ENCODE results near the gene MTREX. TPM values are rescaled to one million over a fixed set of nuclear protein-coding genes. Genes with fewer than 3 reads are reported as not detected.

Gene MTREX
- total RNA-seq, 4 donors from 2014 or later = 52.4 to 95.1 (median 60.7) TPM

DNA sequence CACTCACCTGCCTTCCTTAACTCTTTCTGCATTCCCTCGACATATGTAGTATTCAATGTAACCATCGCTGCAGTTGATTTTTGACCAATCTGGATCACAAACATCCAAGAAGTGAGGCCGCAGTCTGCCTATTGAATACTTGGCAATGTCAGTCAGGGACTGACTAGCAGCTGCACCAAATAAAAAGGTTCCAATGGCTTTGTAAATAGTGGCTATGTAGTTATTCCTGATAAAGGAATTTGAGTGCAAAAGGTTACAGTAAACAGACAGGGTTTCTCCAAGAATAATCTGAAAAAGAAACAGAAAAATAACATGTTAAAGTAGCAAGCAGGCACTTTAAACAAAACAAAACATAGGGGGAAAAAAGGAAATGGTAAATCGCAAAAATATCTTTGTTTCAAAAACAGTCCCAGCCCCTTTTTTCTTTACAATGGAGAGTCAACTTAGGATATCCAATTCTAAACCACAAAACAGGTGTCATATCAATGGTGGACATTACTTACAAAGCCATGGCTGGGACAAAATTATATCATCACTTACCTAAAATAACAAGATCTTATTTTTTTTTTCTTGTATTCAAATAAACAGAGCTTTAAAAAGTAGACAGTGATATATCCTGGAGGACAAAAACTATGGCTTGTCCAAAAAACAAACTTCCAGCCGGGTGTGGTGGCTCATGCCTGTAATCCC lies 160.2 kb downstream of the MTREX start:
- Histone ChIP-seq H3K27ac (peak overlapping the region in 2 of 4 donors; percentile 9 to 47), H3K36me3 (peaks cover 0 to 28% (median 0%) of the 10 kb centered on the region in 3 donors), H3K9me3 (no peaks in the 10 kb centered on the region), H3K4me3 (no peak overlapping the region), H3K27me3 (no peaks in the 10 kb centered on the region), H3K4me1 (peaks cover 0 to 11% (median 3%) of the 10 kb centered on the region in 4 donors)
- no peak for DNase-seq (ENCODE audit: low spot score in 2 of 2)
- 61 to 65% methylated on average over 5 of the region's 5 CpGs for WGBS, 2 donors
- TF ChIP-seq CTCF (IDR thresholded peaks at IDR 0.05) (no peak), EP300 (IDR thresholded peaks at IDR 0.05) (no peak), POLR2A (IDR thresholded peaks at IDR 0.05) (no peak)

- no peak overlapping the region for H3K4me3 ChIP-seq
- DNase-seq (ENCODE audit: low spot score in 2 of 2) = no peak
- H3K4me1 ChIP-seq = peaks cover 0 to 11% (median 3%) of the 10 kb centered on the region in 4 donors
- TF ChIP-seq EP300 (IDR thresholded peaks at IDR 0.05) = no peak
- no peak for TF ChIP-seq CTCF (IDR thresholded peaks at IDR 0.05)
- peaks cover 0 to 21% (median 0%) of the 10 kb centered on the region in 3 donors for H3K36me3 ChIP-seq
- no peaks in the 10 kb centered on the region for H3K27me3 ChIP-seq
- H3K9me3 ChIP-seq = no peaks in the 10 kb centered on the region
- no peak overlapping the region for H3K27ac ChIP-seq
These were observed 162.1 kb downstream of the MTREX start for GRCh38 chr5:55469839-55470238.

DNA sequence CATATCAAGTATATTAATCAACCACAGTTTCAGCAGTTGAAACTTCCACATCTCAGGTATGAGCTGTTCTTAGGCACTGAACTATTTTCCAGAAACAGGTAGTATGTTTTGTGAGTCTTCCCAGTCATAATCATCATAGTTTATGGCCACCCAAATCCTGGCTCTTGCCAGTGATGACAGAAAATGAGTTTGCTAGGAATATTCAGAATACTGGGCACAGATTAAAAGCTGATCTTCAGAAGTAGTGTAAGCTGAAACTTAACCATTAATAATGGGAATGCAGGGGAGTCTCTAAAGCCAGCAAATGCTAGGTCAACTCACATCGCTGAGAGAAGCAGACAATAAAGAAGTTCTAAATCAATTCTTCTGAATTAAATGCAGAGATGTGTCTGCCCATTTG lies 162.5 kb downstream of the MTREX start:
- no peaks in the 10 kb centered on the region for H3K9me3 ChIP-seq
- no peak overlapping the region for H3K4me3 ChIP-seq
- DNase-seq (ENCODE audit: low spot score in 2 of 2) = no peak
- 83 to 95% methylated on average over 1 of the region's 1 CpG for WGBS, 2 donors
- no peaks in the 10 kb centered on the region for H3K27me3 ChIP-seq
- H3K27ac ChIP-seq = no peak overlapping the region
- TF ChIP-seq POLR2A (IDR thresholded peaks at IDR 0.05) = no peak
- no peak for TF ChIP-seq CTCF (IDR thresholded peaks at IDR 0.05)
- peaks cover 0 to 11% (median 3%) of the 10 kb centered on the region in 4 donors for H3K4me1 ChIP-seq
- peaks cover 0 to 17% (median 0%) of the 10 kb centered on the region in 3 donors for H3K36me3 ChIP-seq

DNA sequence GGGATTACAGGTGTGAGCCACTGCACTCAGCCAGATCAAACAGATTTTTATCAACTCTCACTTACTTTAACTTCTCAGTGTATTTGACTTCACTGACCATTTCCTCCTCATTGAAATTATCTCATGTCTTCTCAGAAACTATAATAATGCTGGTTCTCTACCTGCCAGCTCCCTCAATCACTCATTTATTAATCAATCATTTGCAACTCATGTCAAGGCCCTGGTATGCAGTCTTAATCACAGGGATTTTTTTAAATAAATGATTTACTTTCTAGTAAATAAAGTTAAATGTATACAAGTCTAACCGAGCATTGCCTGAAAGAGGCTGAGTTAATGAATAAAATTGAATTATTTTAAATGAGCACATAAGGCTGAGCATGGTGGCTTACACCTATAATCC lies 163.7 kb downstream of the MTREX start:
- Histone ChIP-seq H3K4me3 (no peak overlapping the region), H3K27ac (no peak overlapping the region), H3K9me3 (no peaks in the 10 kb centered on the region), H3K36me3 (peaks cover 0 to 5% (median 0%) of the 10 kb centered on the region in 3 donors), H3K27me3 (no peaks in the 10 kb centered on the region), H3K4me1 (peaks cover 0 to 11% (median 3%) of the 10 kb centered on the region in 4 donors)
- no peak for DNase-seq (ENCODE audit: low spot score in 2 of 2)
- TF ChIP-seq CTCF (IDR thresholded peaks at IDR 0.05) = no peak
- no peak for TF ChIP-seq POLR2A (IDR thresholded peaks at IDR 0.05)
- 86 to 90% methylated on average over 1 of the region's 1 CpG for WGBS, 2 donors

- Histone ChIP-seq H3K9me3 (no peaks in the 10 kb centered on the region), H3K4me1 (peaks cover 0 to 14% (median 3%) of the 10 kb centered on the region in 4 donors), H3K36me3 (peaks cover 0 to 4% (median 0%) of the 10 kb centered on the region in 3 donors), H3K27ac (no peak overlapping the region), H3K4me3 (no peak overlapping the region), H3K27me3 (no peaks in the 10 kb centered on the region)
- 63 to 65% methylated on average over 1 of the region's 1 CpG for WGBS, 2 donors
- TF ChIP-seq POLR2A (IDR thresholded peaks at IDR 0.05) (no peak), EP300 (IDR thresholded peaks at IDR 0.05) (no peak), CTCF (IDR thresholded peaks at IDR 0.05) (no peak)
- no peak for DNase-seq (ENCODE audit: low spot score in 2 of 2)
These were observed 164.9 kb downstream of the MTREX start for GRCh38 chr5:55472642-55473041.

Other genes with a start within 250 kb of the MTREX start
- under 1 TPM in 1 of 4 donors, not detected in 3; 0.90 TPM for gene GZMA, start 205.3 kb upstream of the MTREX start, total RNA-seq
- 10 to 100 TPM; 12.0 to 26.7 (median 19.5) TPM for gene GPX8, start 147.8 kb upstream of the MTREX start, total RNA-seq
- not detected for gene CDC20B, start 134.8 kb upstream of the MTREX start, total RNA-seq
- not detected for gene MCIDAS, start 80.7 kb upstream of the MTREX start, total RNA-seq
- under 1 TPM in 2 of 4 donors, not detected in 2; 0.30 to 0.87 TPM for gene CCNO, start 74.4 kb upstream of the MTREX start, total RNA-seq
- 10 to 100 TPM; 22.9 to 28.5 (median 27.5) TPM for gene DHX29, start 295 bp upstream of the MTREX start, total RNA-seq
- 100 to 1,000 TPM; 380 to 568 (median 427) TPM for gene PLPP1, start 227.0 kb downstream of the MTREX start, total RNA-seq

Data from tibial nerve (tissue), 4 donors.